Measurements from ENCODE around the gene GRIK1.

GRCh38 chr21:29716753-29717152 lies 223.0 kb downstream of the GRIK1 start:
- no peak for TF ChIP-seq CTCF (IDR thresholded peaks at IDR 0.05)
- TF ChIP-seq POLR2A (IDR thresholded peaks at IDR 0.05) = no peak
- TF ChIP-seq EP300 (IDR thresholded peaks at IDR 0.05; ENCODE audit: low read depth) = no peak
- TF ChIP-seq POLR2AphosphoS5 (IDR thresholded peaks at IDR 0.05) = no peak
